ENCODE results near the gene DDX1. TPM values are rescaled to one million over a fixed set of nuclear protein-coding genes. Genes with fewer than 3 reads are reported as not detected.

Gene DDX1
- polyA plus RNA-seq, 1 donor (not counting 4 experiments of a cell fraction or from before 2014, with no cell fraction given): 140 TPM

- Histone ChIP-seq H4K20me1 (ENCODE audit: control insufficient read depth, extremely low read depth, insufficient read depth, low read length) (peaks cover 3% of the 10 kb centered on the region), H3K4me2 (ENCODE audit: control insufficient read depth, extremely low read depth, insufficient read depth, low read depth, low read length) (no peak overlapping the region), H3K36me3 (ENCODE audit: control insufficient read depth in 2 of 2, extremely low read depth in 1 of 2, insufficient read depth in 2 of 2, low read length in 2 of 2) (no peaks in the 10 kb centered on the region), H3K4me1 (ENCODE audit: control insufficient read depth, extremely low read depth, insufficient read depth, low read length) (no peaks in the 10 kb centered on the region), H3K27ac (ENCODE audit: control insufficient read depth, insufficient read depth, low read length) (no peak overlapping the region), H3K4me3 (ENCODE audit: control insufficient read depth in 2 of 3, extremely low read depth in 1 of 3, insufficient read depth in 2 of 3, low read depth in 1 of 3, low read length in 3 of 3) (no peak overlapping the region), H3K27me3 (ENCODE audit: control insufficient read depth, extremely low read depth, insufficient read depth, low read length) (no peaks in the 10 kb centered on the region), H2AFZ (ENCODE audit: control insufficient read depth, low read length) (no peak overlapping the region), H3K79me2 (ENCODE audit: control insufficient read depth, insufficient read depth, low read length) (no peaks in the 10 kb centered on the region), H3K9me3 (ENCODE audit: control insufficient read depth, low read depth, low read length) (no peaks in the 10 kb centered on the region), H3K9ac (ENCODE audit: control insufficient read depth, extremely low read depth, insufficient read depth, low read length) (no peak overlapping the region), H3K9me1 (ENCODE audit: control insufficient read depth, extremely low read depth, insufficient read depth, low read length) (no peaks in the 10 kb centered on the region)
- no peak for FAIRE-seq
- TF ChIP-seq CTCF (optimal IDR thresholded peaks at IDR 0.05 in 1 of 3, IDR thresholded peaks at IDR 0.05 in 1 of 3, conservative IDR thresholded peaks at IDR 0.05 in 1 of 3; ENCODE audit: extremely low read depth in 1 of 3, insufficient read depth in 2 of 3, low read length in 3 of 3) (no peak), EZH2 (IDR thresholded peaks at IDR 0.05; ENCODE audit: low read length) (no peak)
- dilution Hi-C loops (cut with MboI; ENCODE audit: extremely low pct_ligation_motif_present, low sequenced_read_pairs): no loop called here
- DNase-seq (ENCODE audit: low read depth, low spot score): no peak
Measured at GRCh38 chr2:15657759-15658158, 66.1 kb downstream of the DDX1 start.

GRCh38 chr2:15658911-15659310 is 67.2 kb downstream of the DDX1 start:
- no peaks in the 10 kb centered on the region for H3K9me1 ChIP-seq (ENCODE audit: control insufficient read depth, extremely low read depth, insufficient read depth, low read length)
- no peaks in the 10 kb centered on the region for H3K4me1 ChIP-seq (ENCODE audit: control insufficient read depth, extremely low read depth, insufficient read depth, low read length)
- H3K27me3 ChIP-seq (ENCODE audit: control insufficient read depth, extremely low read depth, insufficient read depth, low read length): no peaks in the 10 kb centered on the region
- FAIRE-seq (no peak), DNase-seq (ENCODE audit: low read depth, low spot score) (no peak)
- H3K4me2 ChIP-seq (ENCODE audit: control insufficient read depth, extremely low read depth, insufficient read depth, low read depth, low read length): no peak overlapping the region
- no peaks in the 10 kb centered on the region for H3K36me3 ChIP-seq (ENCODE audit: control insufficient read depth in 2 of 2, extremely low read depth in 1 of 2, insufficient read depth in 2 of 2, low read length in 2 of 2)
- H2AFZ ChIP-seq (ENCODE audit: control insufficient read depth, low read length): no peak overlapping the region
- no peak for TF ChIP-seq CTCF (optimal IDR thresholded peaks at IDR 0.05 in 1 of 3, IDR thresholded peaks at IDR 0.05 in 1 of 3, conservative IDR thresholded peaks at IDR 0.05 in 1 of 3; ENCODE audit: extremely low read depth in 1 of 3, insufficient read depth in 2 of 3, low read length in 3 of 3)
- no peak for TF ChIP-seq EZH2 (IDR thresholded peaks at IDR 0.05; ENCODE audit: low read length)
- peaks cover 3% of the 10 kb centered on the region for H4K20me1 ChIP-seq (ENCODE audit: control insufficient read depth, extremely low read depth, insufficient read depth, low read length)
- no peak overlapping the region for H3K27ac ChIP-seq (ENCODE audit: control insufficient read depth, insufficient read depth, low read length)
- dilution Hi-C loops (cut with MboI; ENCODE audit: extremely low pct_ligation_motif_present, low sequenced_read_pairs): no loop called here
- H3K9me3 ChIP-seq (ENCODE audit: control insufficient read depth, low read depth, low read length): no peaks in the 10 kb centered on the region
- H3K79me2 ChIP-seq (ENCODE audit: control insufficient read depth, insufficient read depth, low read length): no peaks in the 10 kb centered on the region
- no peak overlapping the region for H3K9ac ChIP-seq (ENCODE audit: control insufficient read depth, extremely low read depth, insufficient read depth, low read length)
- no peak overlapping the region for H3K4me3 ChIP-seq (ENCODE audit: control insufficient read depth in 2 of 3, extremely low read depth in 1 of 3, insufficient read depth in 2 of 3, low read depth in 1 of 3, low read length in 3 of 3)

Measured in keratinocyte (primary cell).